ENCODE results near the gene WNT3. TPM values are rescaled to one million over a fixed set of nuclear protein-coding genes. Genes with fewer than 3 reads are reported as not detected.

The WNT3 gene
- total and polyA plus RNA-seq, 2 donors (not counting 3 experiments of a cell fraction or from before 2014, with no cell fraction given) = 1.4 to 2.1 TPM

- FAIRE-seq = no peak
- ChIA-PET CTCF (no interaction called here), POLR2A (no interaction called here)
- no peak for DNase-seq (ENCODE audit: low read depth, low spot score)
- BruUV-seq (replicated peaks) = no TSS peak
- TF ChIP-seq JUN (IDR thresholded peaks at IDR 0.05; ENCODE audit: borderline replicate concordance, insufficient read depth, insufficient read length, low read depth) = no peak
- TF ChIP-seq POLR2A (IDR thresholded peaks at IDR 0.05; ENCODE audit: low read depth, low read length) = no peak
- TF ChIP-seq FOS (IDR thresholded peaks at IDR 0.05; ENCODE audit: borderline replicate concordance, insufficient read depth, low read length) = no peak
- TF ChIP-seq EZH2 (IDR thresholded peaks at IDR 0.05; ENCODE audit: borderline replicate concordance, low read depth, low read length, severe bottlenecking) = no peak
- no peak for TF ChIP-seq MYC (IDR thresholded peaks at IDR 0.05; ENCODE audit: low read depth, low read length)
- TF ChIP-seq GATA2 (IDR thresholded peaks at IDR 0.05; ENCODE audit: insufficient read depth, insufficient read length, low read depth, low read length) = no peak
- TF ChIP-seq MAX (IDR thresholded peaks at IDR 0.05; ENCODE audit: insufficient read depth, insufficient read length) = no peak
- no peak for TF ChIP-seq POLR2AphosphoS5 (IDR thresholded peaks at IDR 0.05; ENCODE audit: insufficient read depth, low read depth, low read length)
- TF ChIP-seq, protein P1, sequence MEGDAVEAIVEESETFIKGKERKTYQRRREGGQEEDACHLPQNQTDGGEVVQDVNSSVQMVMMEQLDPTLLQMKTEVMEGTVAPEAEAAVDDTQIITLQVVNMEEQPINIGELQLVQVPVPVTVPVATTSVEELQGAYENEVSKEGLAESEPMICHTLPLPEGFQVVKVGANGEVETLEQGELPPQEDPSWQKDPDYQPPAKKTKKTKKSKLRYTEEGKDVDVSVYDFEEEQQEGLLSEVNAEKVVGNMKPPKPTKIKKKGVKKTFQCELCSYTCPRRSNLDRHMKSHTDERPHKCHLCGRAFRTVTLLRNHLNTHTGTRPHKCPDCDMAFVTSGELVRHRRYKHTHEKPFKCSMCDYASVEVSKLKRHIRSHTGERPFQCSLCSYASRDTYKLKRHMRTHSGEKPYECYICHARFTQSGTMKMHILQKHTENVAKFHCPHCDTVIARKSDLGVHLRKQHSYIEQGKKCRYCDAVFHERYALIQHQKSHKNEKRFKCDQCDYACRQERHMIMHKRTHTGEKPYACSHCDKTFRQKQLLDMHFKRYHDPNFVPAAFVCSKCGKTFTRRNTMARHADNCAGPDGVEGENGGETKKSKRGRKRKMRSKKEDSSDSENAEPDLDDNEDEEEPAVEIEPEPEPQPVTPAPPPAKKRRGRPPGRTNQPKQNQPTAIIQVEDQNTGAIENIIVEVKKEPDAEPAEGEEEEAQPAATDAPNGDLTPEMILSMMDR (IDR thresholded peaks at IDR 0.05; ENCODE audit: extremely low read depth in 1 of 2, insufficient read depth in 1 of 2, low read depth in 1 of 2, low read length in 2 of 2) = no peak
- no peak overlapping the region for H2AFZ ChIP-seq (ENCODE audit: low read depth, low read length)
- no peaks in the 10 kb centered on the region for H3K9me1 ChIP-seq (replicated peaks; ENCODE audit: control insufficient read depth, extremely low read depth, insufficient read depth, low read length)
- H3K27me3 ChIP-seq (ENCODE audit: control insufficient read depth in 2 of 2, insufficient read depth in 2 of 2, low read length in 2 of 2) = no peaks in the 10 kb centered on the region
- H3K9ac ChIP-seq (replicated peaks; ENCODE audit: extremely low read depth, insufficient read depth, low read length) = no peak overlapping the region
- no peak overlapping the region for H3K4me3 ChIP-seq (replicated peaks in 1 of 3; ENCODE audit: insufficient read depth in 1 of 3, low read depth in 1 of 3, low read length in 3 of 3)
- dilution Hi-C loops (cut with MboI; ENCODE audit: extremely low pct_ligation_motif_present, low sequenced_read_pairs) (no loop called here), intact Hi-C loops (cut with micrococcal nuclease) (no loop called here)
- no peak overlapping the region for H3K27ac ChIP-seq (ENCODE audit: insufficient read depth, low read depth, low read length)
- no peaks in the 10 kb centered on the region for H3K79me2 ChIP-seq (ENCODE audit: control insufficient read depth, insufficient read depth, low read length)
- no peaks in the 10 kb centered on the region for H3K36me3 ChIP-seq (ENCODE audit: control insufficient read depth in 2 of 2, extremely low read depth in 1 of 2, insufficient read depth in 2 of 2, low read length in 2 of 2)
- no peaks in the 10 kb centered on the region for H3K9me3 ChIP-seq (replicated peaks; ENCODE audit: control insufficient read depth, insufficient read depth, low read length)
- no peak overlapping the region for H3K4me2 ChIP-seq (ENCODE audit: insufficient read depth, low read length)
- no peaks in the 10 kb centered on the region for H4K20me1 ChIP-seq (replicated peaks; ENCODE audit: control insufficient read depth, extremely low read depth, insufficient read depth, low read length)
- no peaks in the 10 kb centered on the region for H3K4me1 ChIP-seq (ENCODE audit: control insufficient read depth, extremely low read depth, insufficient read depth, low read length)
Observed at GRCh38 chr17:46730026-46730425, 88.5 kb downstream of the WNT3 start.

All from endothelial cell of umbilical vein (primary cell).